Caco-2 (cell line): ENCODE measurements around the gene LNPEP. TPM values are rescaled to one million over a fixed set of nuclear protein-coding genes. Genes with fewer than 3 reads are reported as not detected.

Experiments used
- BruUV-seq: library from RNA; stranded (reverse); fragments of 400-500 nt; replicated peaks from 2 replicates; lab custom pipeline; 2021; lab: Mats Ljungman, UMichigan
- CTCF ChIA-PET: fragments of 300-600 bp; sonication (Branson Sonifier 250); formaldehyde crosslinking; loops from one replicate; lab custom pipeline; 2022; ENCODE audit warnings: antibody characterized with exemption; lab: Charles Lee
- POLR2A ChIA-PET: fragments of 300-600 bp; sonication (Branson Sonifier 250); formaldehyde crosslinking; loops from one replicate; lab custom pipeline; 2022; ENCODE audit warnings: antibody characterized with exemption; lab: Charles Lee
- DNase-seq, 2 experiments: peaks; one replicate each; pipeline versions ENCODE4 v3.0.0 to v3.0.0-alpha.2; 2020 to 2022
- H3K27me3 ChIP-seq: replicated peaks from 2 replicates; pipeline ENCODE4 v1.6.0; 2011; ENCODE audit warnings: low read length; ENCODE audit not compliant: control insufficient read depth, insufficient read depth
- H3K36me3 ChIP-seq: 2 replicates; pipeline ENCODE4 v1.5.1; 2011; ENCODE audit warnings: low read length; ENCODE audit not compliant: control insufficient read depth, insufficient read depth
- H3K4me1 ChIP-seq: fragments of 250-450 bp; sonication (Bioruptor Pico); 2 replicates; pipeline ENCODE4 v1.5.1; 2020; ENCODE audit warnings: mild to moderate bottlenecking
- H3K4me3 ChIP-seq: 2 replicates; pipeline ENCODE4 v1.5.1; 2011; ENCODE audit warnings: low read depth, mild to moderate bottlenecking, control low read depth, low read length
- H3K9me3 ChIP-seq: fragments of 250-450 bp; sonication (Bioruptor Pico); 2 replicates; pipeline ENCODE4 v1.5.1; 2020; ENCODE audit warnings: mild to moderate bottlenecking, moderate library complexity
- H3K27ac Mint-ChIP-seq: one replicate; pipeline ENCODE4 v1.8.0; 2022; ENCODE audit warnings: mixed read lengths; ENCODE audit not compliant: unreplicated experiment
- H3K27me3 Mint-ChIP-seq: one replicate; pipeline ENCODE4 v1.8.0; 2022; ENCODE audit warnings: mixed read lengths; ENCODE audit not compliant: insufficient read depth, unreplicated experiment
- H3K36me3 Mint-ChIP-seq: one replicate; pipeline ENCODE4 v1.8.0; 2022; ENCODE audit warnings: mild to moderate bottlenecking, mixed read lengths; ENCODE audit not compliant: insufficient read depth, unreplicated experiment
- H3K4me1 Mint-ChIP-seq: one replicate; pipeline ENCODE4 v1.8.0; 2022; ENCODE audit warnings: low read depth, mixed read lengths; ENCODE audit not compliant: unreplicated experiment
- H3K4me3 Mint-ChIP-seq: one replicate; pipeline ENCODE4 v1.8.0; 2022; ENCODE audit warnings: mild to moderate bottlenecking, moderate library complexity, mixed read lengths; ENCODE audit not compliant: unreplicated experiment
- H3K9me3 Mint-ChIP-seq: one replicate; pipeline ENCODE4 v1.8.0; 2022; ENCODE audit warnings: mixed read lengths; ENCODE audit not compliant: unreplicated experiment
- CTCF ChIP-seq, 2 experiments: fragments of 200-600 bp in 1 of 2; IDR thresholded peaks; 1 replicate in 1 of 2; 2 replicates in 1 of 2; pipeline versions ENCODE4 v1.5.1 to v1.8.0; 2011 to 2022; ENCODE audit warnings: antibody characterized with exemption in 1 of 2, control low read depth in 1 of 2, inconsistent platforms in 1 of 2, low read depth in 1 of 2, low read length in 1 of 2, mild to moderate bottlenecking in 1 of 2, moderate library complexity in 1 of 2; ENCODE audit not compliant: insufficient read depth in 1 of 2, severe bottlenecking in 1 of 2, unreplicated experiment in 1 of 2
- intact Hi-C: fragments of 100-400 bp; cut with micrococcal nuclease; formaldehyde crosslinking; loops from one replicate; pipeline ENCODE4 v1.10.0; 2022; ENCODE audit not compliant: unreplicated experiment
- total RNA-seq: library from RNA; stranded (reverse); gene quantifications from 2 replicates; pipeline ENCODE4 v1.2.3, GENCODE V29; 2022

The LNPEP gene
- total RNA-seq, 1 experiment from 2014 or later = 21.4 TPM

DNA sequence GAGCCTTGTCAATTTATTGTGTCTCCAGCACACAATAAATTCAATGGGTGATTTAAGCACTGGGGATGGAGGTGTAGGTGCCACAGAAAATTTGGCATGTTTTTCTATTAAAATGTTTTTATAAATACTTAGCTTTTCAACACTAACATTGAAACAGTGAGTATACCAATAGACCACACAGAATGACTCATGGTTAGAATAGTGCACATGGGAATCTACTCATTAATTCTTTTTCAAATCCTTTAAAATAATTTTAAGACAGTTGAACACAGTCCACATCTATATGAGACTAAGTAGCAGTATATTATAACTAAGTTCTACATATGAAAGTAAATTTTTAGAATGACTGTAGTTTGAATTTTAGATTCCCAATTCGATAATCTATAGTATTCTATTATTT lies 67.1 kb downstream of the LNPEP start:
- no peak overlapping the region for H3K27ac Mint-ChIP-seq
- H3K9me3 Mint-ChIP-seq = no peaks in the 10 kb centered on the region
- no peak for DNase-seq
- Histone ChIP-seq H3K4me3 (no peak overlapping the region), H3K4me1 (peaks cover 4% of the 10 kb centered on the region), H3K9me3 (no peaks in the 10 kb centered on the region), H3K36me3 (0 out of 2 replicates have a peak, but pooled peaks cover 1% of the 10 kb centered on the region), H3K27me3 (no peaks in the 10 kb centered on the region)
- peaks cover 11% of the 10 kb centered on the region for H3K4me1 Mint-ChIP-seq
- peaks cover 11% of the 10 kb centered on the region for H3K36me3 Mint-ChIP-seq
- TF ChIP-seq CTCF (IDR thresholded peaks at IDR 0.05; ENCODE audit: insufficient read depth in 1 of 2, low read depth in 1 of 2, low read length in 1 of 2, severe bottlenecking in 1 of 2, unreplicated experiment in 1 of 2) = no peak
- H3K27me3 Mint-ChIP-seq = no peaks in the 10 kb centered on the region
- H3K4me3 Mint-ChIP-seq = no peak overlapping the region
- BruUV-seq = no TSS peak
- intact Hi-C loops = no loop called here
- ChIA-PET CTCF (no interaction called here), POLR2A (no interaction called here)

DNA sequence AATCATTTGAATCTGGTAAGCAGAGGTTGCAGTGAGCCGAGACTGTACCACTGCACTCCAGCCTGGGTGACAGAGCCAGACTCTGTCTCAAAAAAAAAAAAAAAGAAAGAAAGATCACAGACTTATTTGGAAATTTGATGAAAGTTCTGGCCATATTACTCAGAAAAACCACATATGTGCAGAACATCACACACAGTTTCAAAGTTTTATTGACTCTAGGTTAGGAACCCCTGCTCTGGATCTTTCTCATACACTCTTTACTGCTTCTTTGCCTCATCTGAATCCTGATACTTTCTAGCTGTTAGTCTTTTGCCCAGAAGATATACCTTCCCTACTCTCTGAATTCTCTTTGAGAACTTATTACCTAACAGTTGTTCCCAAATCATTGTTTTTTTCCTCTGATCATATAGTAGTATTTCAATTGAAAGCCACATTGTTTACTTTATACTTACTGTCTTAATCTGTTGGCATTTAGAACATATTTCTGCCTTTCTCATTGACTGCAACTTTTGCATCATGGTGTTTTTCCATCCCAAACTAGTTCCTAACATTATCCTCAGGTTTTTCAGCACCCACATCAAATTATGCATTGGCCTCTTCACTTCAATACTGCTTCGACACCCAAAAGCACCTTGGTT lies 68.7 kb downstream of the LNPEP start:
- no peaks in the 10 kb centered on the region for H3K27me3 ChIP-seq
- BruUV-seq = no TSS peak
- no peaks in the 10 kb centered on the region for H3K36me3 Mint-ChIP-seq
- H3K36me3 ChIP-seq = 0 out of 2 replicates have a peak, but pooled peaks cover 1% of the 10 kb centered on the region
- POLR2A ChIA-PET = no interaction called here
- peaks cover 4% of the 10 kb centered on the region for H3K4me1 ChIP-seq
- TF ChIP-seq CTCF (IDR thresholded peaks at IDR 0.05; ENCODE audit: insufficient read depth in 1 of 2, low read depth in 1 of 2, low read length in 1 of 2, severe bottlenecking in 1 of 2, unreplicated experiment in 1 of 2) = no peak
- CTCF ChIA-PET = no interaction called here
- H3K27me3 Mint-ChIP-seq = no peaks in the 10 kb centered on the region
- H3K4me3 ChIP-seq = no peak overlapping the region
- no peaks in the 10 kb centered on the region for H3K9me3 ChIP-seq
- DNase-seq = no peak
- no peak overlapping the region for H3K27ac Mint-ChIP-seq
- H3K9me3 Mint-ChIP-seq = no peaks in the 10 kb centered on the region
- H3K4me3 Mint-ChIP-seq = no peak overlapping the region
- no peaks in the 10 kb centered on the region for H3K4me1 Mint-ChIP-seq
- intact Hi-C loops = no loop called here

GRCh38 chr5:97006454-97007060 lies 70.7 kb downstream of the LNPEP start:
- no peaks in the 10 kb centered on the region for H3K9me3 ChIP-seq
- no peak overlapping the region for H3K27ac Mint-ChIP-seq
- POLR2A ChIA-PET = no interaction called here
- H3K36me3 ChIP-seq = 0 out of 2 replicates have a peak, but pooled peaks cover 1% of the 10 kb centered on the region
- no peak overlapping the region for H3K4me3 ChIP-seq
- H3K9me3 Mint-ChIP-seq = no peaks in the 10 kb centered on the region
- CTCF ChIA-PET = no interaction called here
- no peaks in the 10 kb centered on the region for H3K36me3 Mint-ChIP-seq
- H3K4me3 Mint-ChIP-seq = no peak overlapping the region
- no peaks in the 10 kb centered on the region for H3K27me3 ChIP-seq
- no peaks in the 10 kb centered on the region for H3K4me1 ChIP-seq
- no peak for DNase-seq
- TF ChIP-seq CTCF (IDR thresholded peaks at IDR 0.05; ENCODE audit: insufficient read depth in 1 of 2, low read depth in 1 of 2, low read length in 1 of 2, severe bottlenecking in 1 of 2, unreplicated experiment in 1 of 2) = no peak
- intact Hi-C loops = no loop called here
- no peaks in the 10 kb centered on the region for H3K27me3 Mint-ChIP-seq
- no TSS peak for BruUV-seq
- H3K4me1 Mint-ChIP-seq = no peaks in the 10 kb centered on the region
